Stimulated activated CD8-positive, alpha-beta memory T cell treated with anti-CD3 and anti-CD28 coated beads, Interleukin-12 subunit alpha, Interleukin-12 subunit beta, amount 100 ng/mL, for 1 hour (primary cell): ENCODE data around the gene MARCHF4.

Source experiments
- DNase-seq: peaks from one replicate; pipeline ENCODE4 v3.0.0-alpha.2; 2020; ENCODE audit warnings: low read depth

The MARCHF4 gene

GRCh38 chr2:216371721-216372702 is at the start of gene MARCHF4:
Gene MARCHF4 (minus strand): TSS chr2:216372483. CDS start chr2:216370260, 2,223 bp downstream.
- DNase-seq: peak; percentile 51

GRCh38 chr2:216420367-216421101 is 48.3 kb upstream of the MARCHF4 start:
- DNase-seq: no peak

GRCh38 chr2:216418981-216419380 is 46.7 kb upstream of the MARCHF4 start:
- no peak for DNase-seq

GRCh38 chr2:216416571-216417307 is 44.5 kb upstream of the MARCHF4 start:
- DNase-seq: no peak

GRCh38 chr2:216415541-216415940 is 43.3 kb upstream of the MARCHF4 start:
- no peak for DNase-seq

GRCh38 chr2:216414772-216415319 is 42.6 kb upstream of the MARCHF4 start:
- DNase-seq: no peak

GRCh38 chr2:216413882-216414281 is 41.6 kb upstream of the MARCHF4 start:
- DNase-seq: no peak

GRCh38 chr2:216412022-216412999 is 40.0 kb upstream of the MARCHF4 start, which contains the start of gene SMARCAL1:
Gene SMARCAL1 (plus strand): TSS chr2:216412484. CDS start chr2:216414705, 2,221 bp downstream.
- peak; percentile 97 for DNase-seq

GRCh38 chr2:216410550-216410949 is 38.3 kb upstream of the MARCHF4 start:
- no peak for DNase-seq

GRCh38 chr2:216408426-216409290 is 36.4 kb upstream of the MARCHF4 start:
- DNase-seq: no peak

- no peak for DNase-seq
These were observed 34.5 kb upstream of the MARCHF4 start for GRCh38 chr2:216406826-216407225.

- no peak for DNase-seq
These were observed 33.3 kb upstream of the MARCHF4 start for GRCh38 chr2:216405588-216405987.

- peak; percentile 30 for DNase-seq
These were observed 31.8 kb upstream of the MARCHF4 start for GRCh38 chr2:216404010-216404618.

- DNase-seq: no peak
These were observed 30.5 kb upstream of the MARCHF4 start for GRCh38 chr2:216402751-216403150.

GRCh38 chr2:216399621-216400020 is 27.3 kb upstream of the MARCHF4 start:
- no peak for DNase-seq

GRCh38 chr2:216394881-216395280 is 22.6 kb upstream of the MARCHF4 start:
- DNase-seq: no peak

- DNase-seq: no peak
These were observed 20.9 kb upstream of the MARCHF4 start for GRCh38 chr2:216392945-216393840.

- DNase-seq: no peak
These were observed 19.8 kb upstream of the MARCHF4 start for GRCh38 chr2:216392018-216392562.
